ENCODE measurements around the gene TMEM158.

TMEM158 gene

GRCh38 chr3:45199837-45200648 lies 26.0 kb downstream of the TMEM158 start:
- H3K4me3 ChIP-seq (replicated peaks; ENCODE audit: insufficient read depth, low read length): no peak overlapping the region
- H3K27ac ChIP-seq (replicated peaks): no peak overlapping the region
- TF ChIP-seq SPI1 (IDR thresholded peaks at IDR 0.05; ENCODE audit: borderline replicate concordance, low read depth): no peak
- TF ChIP-seq CTCF (IDR thresholded peaks at IDR 0.05; ENCODE audit: insufficient read depth, low read length): no peak
- no peak for TF ChIP-seq POLR2AphosphoS5 (IDR thresholded peaks at IDR 0.05; ENCODE audit: low read depth)
- no peak for TF ChIP-seq REST (IDR thresholded peaks at IDR 0.05; ENCODE audit: insufficient replicate concordance, low read depth)
- TF ChIP-seq GABPA (IDR thresholded peaks at IDR 0.05; ENCODE audit: low read depth): no peak
- DNase-seq (ENCODE audit: low read depth in 1 of 2, low spot score in 1 of 2): no peak
- H3K27me3 ChIP-seq (ENCODE audit: insufficient read depth, poor library complexity, severe bottlenecking): peaks cover 6% of the 10 kb centered on the region

- Histone ChIP-seq H3K4me3 (replicated peaks; ENCODE audit: insufficient read depth, low read length) (no peak overlapping the region), H3K27me3 (ENCODE audit: insufficient read depth, poor library complexity, severe bottlenecking) (peaks cover 6% of the 10 kb centered on the region), H3K27ac (replicated peaks) (no peak overlapping the region)
- DNase-seq (ENCODE audit: low read depth in 1 of 2, low spot score in 1 of 2): no peak
- TF ChIP-seq POLR2AphosphoS5 (IDR thresholded peaks at IDR 0.05; ENCODE audit: low read depth): no peak
Observed at GRCh38 chr3:45198264-45199260, 27.5 kb downstream of the TMEM158 start.

- DNase-seq (ENCODE audit: low read depth in 1 of 2, low spot score in 1 of 2): no peak
- Histone ChIP-seq H3K27me3 (ENCODE audit: insufficient read depth, poor library complexity, severe bottlenecking) (peaks cover 6% of the 10 kb centered on the region), H3K4me3 (replicated peaks; ENCODE audit: insufficient read depth, low read length) (no peak overlapping the region), H3K27ac (replicated peaks) (no peak overlapping the region)
- TF ChIP-seq POLR2AphosphoS5 (IDR thresholded peaks at IDR 0.05; ENCODE audit: low read depth) (no peak), CTCF (IDR thresholded peaks at IDR 0.05; ENCODE audit: insufficient read depth, low read length) (no peak), GABPA (IDR thresholded peaks at IDR 0.05; ENCODE audit: low read depth) (no peak), REST (IDR thresholded peaks at IDR 0.05; ENCODE audit: insufficient replicate concordance, low read depth) (no peak), SPI1 (IDR thresholded peaks at IDR 0.05; ENCODE audit: borderline replicate concordance, low read depth) (no peak)
Observed at GRCh38 chr3:45194791-45195190, 31.3 kb downstream of the TMEM158 start.

- peaks cover 6% of the 10 kb centered on the region for H3K27me3 ChIP-seq (ENCODE audit: insufficient read depth, poor library complexity, severe bottlenecking)
- H3K4me3 ChIP-seq (replicated peaks; ENCODE audit: insufficient read depth, low read length): no peak overlapping the region
- no peak for DNase-seq (ENCODE audit: low read depth in 1 of 2, low spot score in 1 of 2)
- TF ChIP-seq POLR2AphosphoS5 (IDR thresholded peaks at IDR 0.05; ENCODE audit: low read depth): no peak
- no peak overlapping the region for H3K27ac ChIP-seq (replicated peaks)
Observed at GRCh38 chr3:45191924-45192417, 34.1 kb downstream of the TMEM158 start.
